ENCODE data around the gene TECPR2.

DNA sequence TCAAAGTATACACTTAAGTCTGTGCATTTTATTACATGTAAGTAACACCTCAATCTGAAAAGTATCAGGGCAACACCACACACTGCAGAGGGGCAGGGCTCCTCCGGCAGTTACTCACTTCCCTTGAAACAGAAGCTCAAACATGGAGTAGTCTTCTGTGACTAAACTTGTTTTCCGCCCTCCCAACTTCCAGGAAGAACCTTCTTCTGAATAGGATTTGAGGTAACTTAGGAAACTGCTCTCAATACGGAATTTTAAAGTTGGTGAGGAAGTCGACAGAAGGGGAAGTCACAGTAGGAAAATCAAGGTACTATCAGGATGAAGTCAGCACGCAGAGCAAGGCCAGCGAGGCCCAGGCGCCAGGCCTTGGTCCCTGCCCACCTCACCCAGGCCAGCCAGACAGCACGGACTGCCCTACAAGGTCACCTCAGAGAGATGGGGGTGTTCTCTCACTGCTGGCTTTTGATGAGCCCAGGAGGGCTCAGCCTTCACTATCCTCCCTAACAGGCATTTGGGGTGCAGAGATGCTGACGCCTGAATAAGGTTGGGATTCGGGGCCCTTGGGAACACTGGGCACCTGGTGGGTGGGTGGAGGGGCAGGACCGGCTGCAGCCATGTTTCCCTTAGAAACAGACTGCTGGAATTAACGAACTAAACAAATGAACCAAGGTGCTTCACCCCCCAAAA, 141.0 kb downstream of the TECPR2 start:
- TF ChIP-seq, protein P1, sequence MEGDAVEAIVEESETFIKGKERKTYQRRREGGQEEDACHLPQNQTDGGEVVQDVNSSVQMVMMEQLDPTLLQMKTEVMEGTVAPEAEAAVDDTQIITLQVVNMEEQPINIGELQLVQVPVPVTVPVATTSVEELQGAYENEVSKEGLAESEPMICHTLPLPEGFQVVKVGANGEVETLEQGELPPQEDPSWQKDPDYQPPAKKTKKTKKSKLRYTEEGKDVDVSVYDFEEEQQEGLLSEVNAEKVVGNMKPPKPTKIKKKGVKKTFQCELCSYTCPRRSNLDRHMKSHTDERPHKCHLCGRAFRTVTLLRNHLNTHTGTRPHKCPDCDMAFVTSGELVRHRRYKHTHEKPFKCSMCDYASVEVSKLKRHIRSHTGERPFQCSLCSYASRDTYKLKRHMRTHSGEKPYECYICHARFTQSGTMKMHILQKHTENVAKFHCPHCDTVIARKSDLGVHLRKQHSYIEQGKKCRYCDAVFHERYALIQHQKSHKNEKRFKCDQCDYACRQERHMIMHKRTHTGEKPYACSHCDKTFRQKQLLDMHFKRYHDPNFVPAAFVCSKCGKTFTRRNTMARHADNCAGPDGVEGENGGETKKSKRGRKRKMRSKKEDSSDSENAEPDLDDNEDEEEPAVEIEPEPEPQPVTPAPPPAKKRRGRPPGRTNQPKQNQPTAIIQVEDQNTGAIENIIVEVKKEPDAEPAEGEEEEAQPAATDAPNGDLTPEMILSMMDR (IDR thresholded peaks at IDR 0.05), result no peak
- TF ChIP-seq POLR2A (IDR thresholded peaks at IDR 0.05), result no peak

All from adrenal gland (tissue), 5 donors.